ENCODE measurements around the gene ATP5F1B. TPM values are rescaled to one million over a fixed set of nuclear protein-coding genes. Genes with fewer than 3 reads are reported as not detected.

The ATP5F1B gene
- total RNA-seq, 1 experiment from 2014 or later = 999 TPM

DNA sequence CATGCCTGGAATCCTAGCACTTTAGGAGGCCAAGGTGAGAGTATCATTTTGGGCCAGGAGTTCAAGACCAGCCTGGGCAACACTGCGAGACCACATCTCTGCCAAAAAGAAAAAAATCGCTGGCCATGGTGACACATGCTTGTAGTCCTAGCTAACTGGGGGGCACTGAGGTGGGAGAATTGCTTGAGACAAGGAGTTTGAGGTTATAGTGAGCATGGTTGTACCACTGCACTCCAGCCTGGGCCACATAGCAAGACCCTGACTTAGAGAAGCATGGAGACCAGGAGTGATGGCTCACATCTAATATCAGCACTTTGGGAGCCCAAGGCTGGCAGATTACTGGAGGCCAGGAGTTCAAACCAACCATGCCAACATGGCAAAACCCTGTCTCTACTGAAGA lies 33.1 kb upstream of the ATP5F1B start:
- TF ChIP-seq, protein P1, sequence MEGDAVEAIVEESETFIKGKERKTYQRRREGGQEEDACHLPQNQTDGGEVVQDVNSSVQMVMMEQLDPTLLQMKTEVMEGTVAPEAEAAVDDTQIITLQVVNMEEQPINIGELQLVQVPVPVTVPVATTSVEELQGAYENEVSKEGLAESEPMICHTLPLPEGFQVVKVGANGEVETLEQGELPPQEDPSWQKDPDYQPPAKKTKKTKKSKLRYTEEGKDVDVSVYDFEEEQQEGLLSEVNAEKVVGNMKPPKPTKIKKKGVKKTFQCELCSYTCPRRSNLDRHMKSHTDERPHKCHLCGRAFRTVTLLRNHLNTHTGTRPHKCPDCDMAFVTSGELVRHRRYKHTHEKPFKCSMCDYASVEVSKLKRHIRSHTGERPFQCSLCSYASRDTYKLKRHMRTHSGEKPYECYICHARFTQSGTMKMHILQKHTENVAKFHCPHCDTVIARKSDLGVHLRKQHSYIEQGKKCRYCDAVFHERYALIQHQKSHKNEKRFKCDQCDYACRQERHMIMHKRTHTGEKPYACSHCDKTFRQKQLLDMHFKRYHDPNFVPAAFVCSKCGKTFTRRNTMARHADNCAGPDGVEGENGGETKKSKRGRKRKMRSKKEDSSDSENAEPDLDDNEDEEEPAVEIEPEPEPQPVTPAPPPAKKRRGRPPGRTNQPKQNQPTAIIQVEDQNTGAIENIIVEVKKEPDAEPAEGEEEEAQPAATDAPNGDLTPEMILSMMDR (IDR thresholded peaks at IDR 0.05) = no peak
- TF ChIP-seq TCF7L2 (IDR thresholded peaks at IDR 0.05; ENCODE audit: low read depth, low read length) = no peak
- TF ChIP-seq, protein P2, sequence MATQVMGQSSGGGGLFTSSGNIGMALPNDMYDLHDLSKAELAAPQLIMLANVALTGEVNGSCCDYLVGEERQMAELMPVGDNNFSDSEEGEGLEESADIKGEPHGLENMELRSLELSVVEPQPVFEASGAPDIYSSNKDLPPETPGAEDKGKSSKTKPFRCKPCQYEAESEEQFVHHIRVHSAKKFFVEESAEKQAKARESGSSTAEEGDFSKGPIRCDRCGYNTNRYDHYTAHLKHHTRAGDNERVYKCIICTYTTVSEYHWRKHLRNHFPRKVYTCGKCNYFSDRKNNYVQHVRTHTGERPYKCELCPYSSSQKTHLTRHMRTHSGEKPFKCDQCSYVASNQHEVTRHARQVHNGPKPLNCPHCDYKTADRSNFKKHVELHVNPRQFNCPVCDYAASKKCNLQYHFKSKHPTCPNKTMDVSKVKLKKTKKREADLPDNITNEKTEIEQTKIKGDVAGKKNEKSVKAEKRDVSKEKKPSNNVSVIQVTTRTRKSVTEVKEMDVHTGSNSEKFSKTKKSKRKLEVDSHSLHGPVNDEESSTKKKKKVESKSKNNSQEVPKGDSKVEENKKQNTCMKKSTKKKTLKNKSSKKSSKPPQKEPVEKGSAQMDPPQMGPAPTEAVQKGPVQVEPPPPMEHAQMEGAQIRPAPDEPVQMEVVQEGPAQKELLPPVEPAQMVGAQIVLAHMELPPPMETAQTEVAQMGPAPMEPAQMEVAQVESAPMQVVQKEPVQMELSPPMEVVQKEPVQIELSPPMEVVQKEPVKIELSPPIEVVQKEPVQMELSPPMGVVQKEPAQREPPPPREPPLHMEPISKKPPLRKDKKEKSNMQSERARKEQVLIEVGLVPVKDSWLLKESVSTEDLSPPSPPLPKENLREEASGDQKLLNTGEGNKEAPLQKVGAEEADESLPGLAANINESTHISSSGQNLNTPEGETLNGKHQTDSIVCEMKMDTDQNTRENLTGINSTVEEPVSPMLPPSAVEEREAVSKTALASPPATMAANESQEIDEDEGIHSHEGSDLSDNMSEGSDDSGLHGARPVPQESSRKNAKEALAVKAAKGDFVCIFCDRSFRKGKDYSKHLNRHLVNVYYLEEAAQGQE (IDR thresholded peaks at IDR 0.05; ENCODE audit: insufficient read depth in 1 of 2, low read depth in 2 of 2, low read length in 1 of 2) = no peak
- no peak for TF ChIP-seq POLR2AphosphoS5 (IDR thresholded peaks at IDR 0.05; ENCODE audit: low read depth, low read length)
- TF ChIP-seq SIN3A (IDR thresholded peaks at IDR 0.05; ENCODE audit: borderline replicate concordance, insufficient read depth, low read depth, low read length) = no peak
- Histone ChIP-seq H3K27ac (ENCODE audit: low read length) (no peak overlapping the region), H3K36me3 (ENCODE audit: control insufficient read depth, insufficient read depth, low read length) (no peaks in the 10 kb centered on the region), H3K27me3 (ENCODE audit: control insufficient read depth, insufficient read depth, low read length) (no peaks in the 10 kb centered on the region), H3K9me3 (ENCODE audit: control insufficient read depth, insufficient read depth, low read depth, low read length) (no peaks in the 10 kb centered on the region), H3K4me3 (ENCODE audit: low read depth in 2 of 2, low read length in 2 of 2) (no peak overlapping the region), H3K4me1 (ENCODE audit: control insufficient read depth, insufficient read depth, low read length) (peaks cover 9% of the 10 kb centered on the region; the same call in 1 of the 2 replicates)
- DNase-seq (ENCODE audit: low read depth, low spot score) (no peak), ATAC-seq (no peak)
- no TSS peak for BruUV-seq (replicated peaks)
- in situ Hi-C loops (cut with HindIII; ENCODE audit: low pct_unique_long_range_greater_than_20kb, low sequenced_read_pairs) = no loop called here
- ChIA-PET POLR2A (no interaction called here), CTCF (no interaction called here)
- intact Hi-C loops (cut with micrococcal nuclease; ENCODE audit: unreplicated experiment) = no loop called here

DNA sequence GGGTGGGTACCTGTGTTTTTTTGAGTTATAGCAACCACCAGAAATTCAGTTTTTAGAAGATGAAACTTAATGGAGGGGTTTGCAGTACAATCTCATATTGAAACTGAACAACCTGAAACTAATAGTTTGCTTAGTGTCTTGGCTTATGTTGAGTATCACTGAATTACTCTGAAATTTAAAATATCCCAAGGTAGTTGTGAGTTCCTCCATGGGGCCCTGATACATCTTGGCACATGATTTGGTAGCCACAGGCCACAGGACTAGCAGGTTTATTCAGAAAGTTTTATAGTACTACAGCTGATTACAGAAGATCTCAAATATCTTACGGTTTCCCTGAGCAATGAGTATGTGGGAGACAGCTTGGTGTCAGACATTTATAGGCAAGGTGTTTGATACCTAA lies 31.9 kb upstream of the ATP5F1B start:
- ATAC-seq = no peak
- DNase-seq (ENCODE audit: low read depth, low spot score) = no peak
- Histone ChIP-seq H3K4me3 (ENCODE audit: low read depth in 2 of 2, low read length in 2 of 2) (no peak overlapping the region), H3K27me3 (ENCODE audit: control insufficient read depth, insufficient read depth, low read length) (no peaks in the 10 kb centered on the region), H3K4me1 (ENCODE audit: control insufficient read depth, insufficient read depth, low read length) (peaks cover 9% of the 10 kb centered on the region; the same call in 1 of the 2 replicates), H3K9me3 (ENCODE audit: control insufficient read depth, insufficient read depth, low read depth, low read length) (no peaks in the 10 kb centered on the region), H3K27ac (ENCODE audit: low read length) (no peak overlapping the region), H3K36me3 (ENCODE audit: control insufficient read depth, insufficient read depth, low read length) (no peaks in the 10 kb centered on the region; the same call in 1 of the 2 replicates)
- no peak for TF ChIP-seq POLR2AphosphoS5 (IDR thresholded peaks at IDR 0.05; ENCODE audit: low read depth, low read length)
- TF ChIP-seq, protein P2 (IDR thresholded peaks at IDR 0.05; ENCODE audit: insufficient read depth in 1 of 2, low read depth in 2 of 2, low read length in 1 of 2) = no peak
- TF ChIP-seq TCF7L2 (IDR thresholded peaks at IDR 0.05; ENCODE audit: low read depth, low read length) = no peak
- TF ChIP-seq SIN3A (IDR thresholded peaks at IDR 0.05; ENCODE audit: borderline replicate concordance, insufficient read depth, low read depth, low read length) = no peak
- TF ChIP-seq, protein P1 (IDR thresholded peaks at IDR 0.05) = no peak
- BruUV-seq (replicated peaks) = TSS peak; percentile 31
- POLR2A ChIA-PET = no interaction called here
- in situ Hi-C loops (cut with HindIII; ENCODE audit: low pct_unique_long_range_greater_than_20kb, low sequenced_read_pairs) (no loop called here), intact Hi-C loops (cut with micrococcal nuclease; ENCODE audit: unreplicated experiment) (no loop called here)
- CTCF ChIA-PET = no interaction called here
